Gastrocnemius medialis (tissue), 4 donors: Measurements from ENCODE around the gene KCNIP1.

Source experiments
- POLR2A ChIP-seq, 2 donors: fragments of 450-650 bp; IDR thresholded peaks; one replicate each; pipeline ENCODE4 v1.6.1; 2017; ENCODE audit warnings: antibody characterized with exemption in 2 of 2, mild to moderate bottlenecking in 2 of 2, moderate library complexity in 2 of 2
- TF ChIP-seq, protein P1 (sequence below), 5 experiments: fragments of 450-650 bp in 3 of 5; fragments of 200-600 bp in 2 of 5; sonication (generic) in 2 of 5; IDR thresholded peaks in 4 of 5; conservative IDR thresholded peaks in 1 of 5; 1 replicate in 4 of 5; 2 replicates in 1 of 5; pipeline ENCODE4 v1.5.1; 2016 to 2019; ENCODE audit warnings: antibody characterized with exemption in 5 of 5, mild to moderate bottlenecking in 3 of 5, moderate library complexity in 3 of 5

DNA sequence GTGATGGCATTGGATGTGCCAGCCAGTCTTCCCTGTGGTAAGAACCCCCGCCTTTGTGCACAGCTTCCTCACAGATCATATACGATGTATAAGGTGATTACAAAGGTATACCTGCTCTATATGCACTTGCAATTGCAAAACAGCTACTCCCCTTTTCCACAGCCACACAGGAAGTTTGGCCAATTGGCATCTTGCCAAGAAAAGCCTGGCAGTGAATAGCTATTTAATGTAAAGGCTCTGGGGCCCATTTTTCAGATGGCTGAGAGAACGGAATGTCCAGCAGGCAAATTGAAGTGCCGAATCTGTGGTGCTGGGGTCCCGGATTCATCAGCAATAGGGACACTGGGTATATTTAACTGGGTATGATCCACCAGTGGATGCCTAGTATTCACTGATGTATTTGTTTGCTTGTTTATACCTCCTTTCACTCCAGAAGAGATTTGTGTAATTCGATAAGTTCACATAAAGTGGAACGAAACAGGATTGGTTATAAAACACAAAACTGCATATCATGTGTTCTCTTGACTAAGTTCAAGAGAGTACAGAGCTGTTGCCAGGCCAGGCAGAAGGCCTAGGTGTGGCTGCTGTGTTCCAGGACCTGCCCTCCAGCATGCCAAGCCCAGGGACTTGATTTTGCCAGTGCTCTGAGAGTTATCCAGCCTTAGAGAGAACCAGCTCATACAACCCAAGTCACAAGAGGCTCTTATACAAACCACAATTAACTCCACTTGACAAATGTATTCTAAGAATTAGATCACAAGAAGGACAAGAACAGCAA is 252.0 kb downstream of the KCNIP1 start:
- TF ChIP-seq POLR2A (IDR thresholded peaks at IDR 0.05): no peak
- TF ChIP-seq, protein P1, sequence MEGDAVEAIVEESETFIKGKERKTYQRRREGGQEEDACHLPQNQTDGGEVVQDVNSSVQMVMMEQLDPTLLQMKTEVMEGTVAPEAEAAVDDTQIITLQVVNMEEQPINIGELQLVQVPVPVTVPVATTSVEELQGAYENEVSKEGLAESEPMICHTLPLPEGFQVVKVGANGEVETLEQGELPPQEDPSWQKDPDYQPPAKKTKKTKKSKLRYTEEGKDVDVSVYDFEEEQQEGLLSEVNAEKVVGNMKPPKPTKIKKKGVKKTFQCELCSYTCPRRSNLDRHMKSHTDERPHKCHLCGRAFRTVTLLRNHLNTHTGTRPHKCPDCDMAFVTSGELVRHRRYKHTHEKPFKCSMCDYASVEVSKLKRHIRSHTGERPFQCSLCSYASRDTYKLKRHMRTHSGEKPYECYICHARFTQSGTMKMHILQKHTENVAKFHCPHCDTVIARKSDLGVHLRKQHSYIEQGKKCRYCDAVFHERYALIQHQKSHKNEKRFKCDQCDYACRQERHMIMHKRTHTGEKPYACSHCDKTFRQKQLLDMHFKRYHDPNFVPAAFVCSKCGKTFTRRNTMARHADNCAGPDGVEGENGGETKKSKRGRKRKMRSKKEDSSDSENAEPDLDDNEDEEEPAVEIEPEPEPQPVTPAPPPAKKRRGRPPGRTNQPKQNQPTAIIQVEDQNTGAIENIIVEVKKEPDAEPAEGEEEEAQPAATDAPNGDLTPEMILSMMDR (IDR thresholded peaks at IDR 0.05 in 4 of 5, conservative IDR thresholded peaks at IDR 0.05 in 1 of 5): no peak
